ENCODE data around the gene PBX3. TPM values are rescaled to one million over a fixed set of nuclear protein-coding genes. Genes with fewer than 3 reads are reported as not detected.
"Not testable (repeated sequence)": the region's sequence is repeated elsewhere in the genome, so short reads cannot be mapped to it uniquely, and the experiment has no call there.

Gene PBX3
- total RNA-seq, 2 experiments from 2014 or later, result 40.8 to 54.6 TPM

DNA sequence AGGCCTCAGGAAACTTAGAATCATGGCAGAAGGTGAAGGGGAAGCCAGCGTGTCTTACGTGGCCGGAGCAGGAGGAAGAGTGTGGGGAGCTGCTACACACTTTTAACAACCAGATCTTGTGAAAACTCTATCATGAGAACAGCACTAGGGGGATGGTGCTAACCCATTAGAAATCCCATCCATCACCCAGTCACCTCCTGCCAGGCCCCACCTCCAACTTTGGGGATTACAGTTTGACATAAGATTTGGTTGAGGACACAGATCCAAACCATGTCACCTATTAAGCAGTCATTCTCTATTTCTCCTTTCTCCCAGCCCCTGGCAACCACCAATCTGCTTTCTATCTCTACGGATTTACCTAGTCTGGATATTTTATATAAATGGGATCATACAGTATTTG, 26.9 kb downstream of the PBX3 start:
- Histone ChIP-seq H4K20me1 (ENCODE audit: insufficient read depth, low read length) (no peaks in the 10 kb centered on the region), H3K9me2 (ENCODE audit: insufficient read depth, low read length) (no peaks in the 10 kb centered on the region), H3K27ac (ENCODE audit: low read depth, low read length, poor library complexity, severe bottlenecking) (no peak overlapping the region), H3K79me2 (ENCODE audit: insufficient read depth, low read depth, low read length) (no peaks in the 10 kb centered on the region), H3K9me3 (ENCODE audit: low read length) (0 out of 2 replicates have a peak, but pooled peaks cover 7% of the 10 kb centered on the region), H3K4me1 (ENCODE audit: insufficient read depth, low read length, poor library complexity, severe bottlenecking) (no peaks in the 10 kb centered on the region), H2AFZ (ENCODE audit: low read length) (no peak overlapping the region), H3K4me2 (ENCODE audit: low read length) (no peak overlapping the region), H3K36me3 (ENCODE audit: insufficient read depth, low read length) (no peaks in the 10 kb centered on the region), H3K4me3 (ENCODE audit: low read depth, low read length, poor library complexity, severe bottlenecking) (no peak overlapping the region)
- no TSS peak for BruUV-seq (replicated peaks)
- no peak for DNase-seq (ENCODE audit: low spot score)
- intact Hi-C loops (cut with micrococcal nuclease; ENCODE audit: unreplicated experiment), result no loop called here
- CTCF ChIA-PET (ENCODE audit: unreplicated experiment), result no interaction called here
- TF ChIP-seq, protein P1, sequence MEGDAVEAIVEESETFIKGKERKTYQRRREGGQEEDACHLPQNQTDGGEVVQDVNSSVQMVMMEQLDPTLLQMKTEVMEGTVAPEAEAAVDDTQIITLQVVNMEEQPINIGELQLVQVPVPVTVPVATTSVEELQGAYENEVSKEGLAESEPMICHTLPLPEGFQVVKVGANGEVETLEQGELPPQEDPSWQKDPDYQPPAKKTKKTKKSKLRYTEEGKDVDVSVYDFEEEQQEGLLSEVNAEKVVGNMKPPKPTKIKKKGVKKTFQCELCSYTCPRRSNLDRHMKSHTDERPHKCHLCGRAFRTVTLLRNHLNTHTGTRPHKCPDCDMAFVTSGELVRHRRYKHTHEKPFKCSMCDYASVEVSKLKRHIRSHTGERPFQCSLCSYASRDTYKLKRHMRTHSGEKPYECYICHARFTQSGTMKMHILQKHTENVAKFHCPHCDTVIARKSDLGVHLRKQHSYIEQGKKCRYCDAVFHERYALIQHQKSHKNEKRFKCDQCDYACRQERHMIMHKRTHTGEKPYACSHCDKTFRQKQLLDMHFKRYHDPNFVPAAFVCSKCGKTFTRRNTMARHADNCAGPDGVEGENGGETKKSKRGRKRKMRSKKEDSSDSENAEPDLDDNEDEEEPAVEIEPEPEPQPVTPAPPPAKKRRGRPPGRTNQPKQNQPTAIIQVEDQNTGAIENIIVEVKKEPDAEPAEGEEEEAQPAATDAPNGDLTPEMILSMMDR (conservative IDR thresholded peaks at IDR 0.05; ENCODE audit: low read length), result no peak
- POLR2A ChIA-PET, result no interaction called here

GRCh38 chr9:125776789-125777188, 29.6 kb downstream of the PBX3 start:
- DNase-seq (ENCODE audit: low spot score); POLR2A ChIA-PET: not testable (repeated sequence)

GRCh38 chr9:125778538-125779219, 31.5 kb downstream of the PBX3 start:
- H3K9me2 ChIP-seq (ENCODE audit: insufficient read depth, low read length); H3K36me3 ChIP-seq (ENCODE audit: insufficient read depth, low read length); H3K4me2 ChIP-seq (ENCODE audit: low read length); H3K27ac ChIP-seq (ENCODE audit: low read depth, low read length, poor library complexity, severe bottlenecking); BruUV-seq (replicated peaks); H4K20me1 ChIP-seq (ENCODE audit: insufficient read depth, low read length); H2AFZ ChIP-seq (ENCODE audit: low read length); DNase-seq (ENCODE audit: low spot score); H3K4me1 ChIP-seq (ENCODE audit: insufficient read depth, low read length, poor library complexity, severe bottlenecking); CTCF ChIA-PET (ENCODE audit: unreplicated experiment); intact Hi-C loops (cut with micrococcal nuclease; ENCODE audit: unreplicated experiment); H3K4me3 ChIP-seq (ENCODE audit: low read depth, low read length, poor library complexity, severe bottlenecking); H3K79me2 ChIP-seq (ENCODE audit: insufficient read depth, low read depth, low read length); H3K9me3 ChIP-seq (ENCODE audit: low read length): not testable (repeated sequence)
- POLR2A ChIA-PET, result interaction anchor here (0.6 to 0.7 kb wide), 3 partner anchors 166 to 1384 kb away, joined by 3 to 4 read pairs (median 4); no protein-coding TSS in a partner anchor

More at GRCh38 chr9:125776789-125777188, 29.6 kb downstream of the PBX3 start:
- CTCF ChIA-PET (ENCODE audit: unreplicated experiment); H3K4me1 ChIP-seq (ENCODE audit: insufficient read depth, low read length, poor library complexity, severe bottlenecking); H3K9me2 ChIP-seq (ENCODE audit: insufficient read depth, low read length); H3K79me2 ChIP-seq (ENCODE audit: insufficient read depth, low read depth, low read length); BruUV-seq (replicated peaks); intact Hi-C loops (cut with micrococcal nuclease; ENCODE audit: unreplicated experiment); H3K4me3 ChIP-seq (ENCODE audit: low read depth, low read length, poor library complexity, severe bottlenecking); H4K20me1 ChIP-seq (ENCODE audit: insufficient read depth, low read length); H3K36me3 ChIP-seq (ENCODE audit: insufficient read depth, low read length); H2AFZ ChIP-seq (ENCODE audit: low read length); H3K9me3 ChIP-seq (ENCODE audit: low read length); H3K27ac ChIP-seq (ENCODE audit: low read depth, low read length, poor library complexity, severe bottlenecking); H3K4me2 ChIP-seq (ENCODE audit: low read length): not testable (repeated sequence)

- H3K79me2 ChIP-seq (ENCODE audit: insufficient read depth, low read depth, low read length); H4K20me1 ChIP-seq (ENCODE audit: insufficient read depth, low read length); BruUV-seq (replicated peaks); H3K4me1 ChIP-seq (ENCODE audit: insufficient read depth, low read length, poor library complexity, severe bottlenecking); POLR2A ChIA-PET; H2AFZ ChIP-seq (ENCODE audit: low read length); H3K4me2 ChIP-seq (ENCODE audit: low read length); intact Hi-C loops (cut with micrococcal nuclease; ENCODE audit: unreplicated experiment); DNase-seq (ENCODE audit: low spot score); H3K9me2 ChIP-seq (ENCODE audit: insufficient read depth, low read length); H3K36me3 ChIP-seq (ENCODE audit: insufficient read depth, low read length); H3K4me3 ChIP-seq (ENCODE audit: low read depth, low read length, poor library complexity, severe bottlenecking); CTCF ChIA-PET (ENCODE audit: unreplicated experiment); H3K9me3 ChIP-seq (ENCODE audit: low read length); H3K27ac ChIP-seq (ENCODE audit: low read depth, low read length, poor library complexity, severe bottlenecking): not testable (repeated sequence)
These were observed 32.0 kb downstream of the PBX3 start for GRCh38 chr9:125779220-125779565.

Data from OCI-LY7 (cell line).